Renal cortical epithelial cell (primary cell): ENCODE results near the gene PRKCG. TPM values are rescaled to one million over a fixed set of nuclear protein-coding genes. Genes with fewer than 3 reads are reported as not detected.
"Not testable (repeated sequence)": the region's sequence is repeated elsewhere in the genome, so short reads cannot be mapped to it uniquely, and the experiment has no call there.

Source experiments
- DNase-seq: peaks from one replicate; pipeline ENCODE4 v3.0.0-alpha.2; 2011; ENCODE audit warnings: low read depth
- total RNA-seq: library from RNA; depleted of rRNA; stranded (reverse); fragments of >200 nt; gene quantifications from 2 replicates; pipeline ENCODE4 v1.2.3, GENCODE V29; 2014

The PRKCG gene
- total RNA-seq, 1 donor from 2014 or later, result 0.15 TPM

DNA sequence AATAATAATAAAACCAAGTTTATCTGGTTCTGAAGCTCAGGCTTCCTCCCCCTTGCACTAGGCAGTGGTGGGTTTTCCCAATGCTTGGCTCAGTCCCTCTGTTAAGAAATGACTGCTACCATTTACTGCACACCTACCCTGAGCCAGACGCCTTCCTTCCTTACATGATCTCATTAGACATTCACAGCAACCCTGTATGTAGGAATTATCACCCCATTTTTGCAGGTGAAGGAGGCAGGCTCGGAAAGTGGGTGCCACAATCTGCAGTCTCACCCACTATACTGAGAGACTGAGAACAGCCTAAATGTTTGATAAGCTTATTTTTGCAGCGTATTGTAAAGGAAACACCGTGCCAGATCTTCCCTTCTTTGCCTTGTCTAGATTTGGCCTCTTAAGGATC, 62.4 kb downstream of the PRKCG start:
- DNase-seq, result no peak

GRCh38 chr19:53944933-53945332, 62.9 kb downstream of the PRKCG start:
- no peak for DNase-seq

GRCh38 chr19:53945441-53945840, 63.4 kb downstream of the PRKCG start:
- no peak for DNase-seq

DNA sequence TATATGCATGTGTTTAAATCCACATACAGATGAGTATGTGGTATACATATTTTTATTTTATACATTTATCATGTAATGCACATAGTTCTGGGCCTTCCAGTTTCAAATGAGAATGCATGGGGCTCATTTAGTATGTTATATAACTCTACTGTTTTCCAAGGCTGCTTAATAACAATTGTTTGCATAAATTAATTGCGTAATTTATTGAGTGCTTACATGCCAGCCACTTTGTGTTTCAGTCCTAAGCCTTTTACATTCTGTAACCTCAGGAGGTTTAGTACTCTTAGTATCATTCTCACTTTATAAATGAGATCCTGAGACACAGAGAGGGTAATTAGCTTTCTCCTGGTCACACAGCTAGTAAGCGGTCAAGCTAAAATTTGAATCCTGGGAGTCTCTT, 64.0 kb downstream of the PRKCG start:
- DNase-seq, result no peak

DNA sequence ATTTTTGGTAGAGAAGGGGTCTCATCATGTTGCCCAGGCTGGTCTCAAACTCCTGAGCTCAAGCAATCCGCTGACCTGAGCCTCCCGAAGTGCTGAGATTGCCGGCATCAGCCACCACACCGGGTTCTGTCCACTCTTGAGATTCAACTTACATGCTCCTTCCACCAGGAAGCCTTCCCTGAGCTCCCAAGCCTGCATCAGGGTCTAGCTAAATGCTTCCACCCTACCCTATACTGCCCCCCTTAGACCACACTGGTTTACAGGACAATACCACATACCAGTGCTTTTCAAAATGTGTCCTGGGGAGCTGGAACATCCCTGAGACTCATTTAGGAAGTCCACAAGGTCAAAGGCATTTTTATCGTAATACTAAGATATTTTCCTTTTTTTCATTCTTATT, 65.6 kb downstream of the PRKCG start:
- DNase-seq, result no peak

DNA sequence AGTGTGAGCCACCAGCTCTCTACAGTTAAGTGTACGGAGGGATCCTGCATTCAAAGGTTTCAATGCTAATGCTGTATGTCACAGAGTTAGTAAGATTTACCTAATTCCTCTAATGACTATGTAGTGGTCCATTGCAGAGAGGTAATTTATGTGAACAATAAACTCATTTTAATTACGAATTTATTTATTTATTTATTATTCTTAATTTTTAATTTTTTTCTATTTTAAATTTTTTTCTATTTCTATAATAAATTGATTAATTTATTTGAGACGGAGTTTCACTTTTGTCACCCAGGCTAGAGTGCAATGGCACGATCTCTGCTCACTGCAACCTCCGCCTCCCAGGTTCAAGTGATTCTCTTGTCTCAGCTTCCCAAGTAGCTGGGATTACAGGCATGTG, 66.6 kb downstream of the PRKCG start:
- not testable (repeated sequence) for DNase-seq

GRCh38 chr19:53951436-53951835, 69.4 kb downstream of the PRKCG start:
- no peak for DNase-seq

DNA sequence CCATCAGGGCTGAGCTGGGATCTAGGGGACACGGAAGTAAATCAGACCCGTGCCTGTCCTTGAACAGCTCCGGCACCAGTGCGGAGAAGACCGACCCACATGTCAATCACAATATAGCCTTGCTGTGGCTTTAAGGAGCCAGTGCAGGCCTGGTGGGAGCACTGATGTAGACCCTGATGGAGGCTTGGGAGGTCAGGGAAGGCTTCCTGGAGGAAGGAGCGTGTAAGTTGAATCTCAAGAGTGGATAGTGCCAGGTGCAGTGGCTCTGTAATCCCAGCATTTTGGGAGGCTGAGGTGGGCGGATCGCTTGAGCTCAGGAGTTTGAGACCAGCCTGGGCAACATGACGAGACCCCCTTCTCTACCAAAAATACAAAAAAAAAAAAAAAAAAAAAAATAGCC, 70.0 kb downstream of the PRKCG start:
- DNase-seq, result no peak

DNA sequence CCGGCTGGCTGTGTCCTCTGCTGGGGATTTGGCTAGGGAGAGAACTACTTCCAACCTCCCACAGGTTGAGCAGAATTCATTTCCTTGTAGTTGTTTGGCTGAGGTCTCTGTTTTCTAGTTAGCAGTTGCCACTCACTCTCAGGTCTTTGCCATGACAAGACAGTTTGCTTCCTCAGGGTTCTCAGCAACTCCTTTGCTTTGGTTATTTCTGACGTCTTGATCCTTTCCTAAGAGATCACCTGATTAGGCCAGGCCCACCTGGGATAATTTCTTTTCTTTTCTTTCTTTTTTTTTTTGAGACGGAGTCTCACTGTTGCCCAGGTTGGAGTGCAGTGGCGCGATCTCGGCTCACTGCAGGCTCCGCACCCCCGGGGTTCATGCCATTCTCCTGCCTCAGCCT, 71.4 kb downstream of the PRKCG start:
- DNase-seq, result no peak

Other genes with a start within 250 kb of the PRKCG start
- 0.05 TPM in 1 of 2 replicates, not detected in the other for gene NLRP12, start 57.9 kb upstream of the PRKCG start, total RNA-seq
- gene MYADM, start 14.3 kb upstream of the PRKCG start, total RNA-seq, result 10.1 and 26.4 TPM in 2 replicates
- gene CACNG7, start 27.1 kb downstream of the PRKCG start, total RNA-seq, result not detected in 2 replicates
- gene CACNG8, start 80.7 kb downstream of the PRKCG start, total RNA-seq, result 0.05 and 0.17 TPM in 2 replicates
- 0.17 and 0.55 TPM in 2 replicates for gene CACNG6, start 109.4 kb downstream of the PRKCG start, total RNA-seq
- gene VSTM1, start 181.7 kb downstream of the PRKCG start, total RNA-seq, result not detected in 2 replicates
- not detected in 2 replicates for gene TARM1, start 199.2 kb downstream of the PRKCG start, total RNA-seq
- 1.1 TPM in 1 of 2 replicates, not detected in the other for gene OSCAR, start 218.6 kb downstream of the PRKCG start, total RNA-seq
- gene NDUFA3, start 220.7 kb downstream of the PRKCG start, total RNA-seq, result 4.3 and 8.0 TPM in 2 replicates
- gene TFPT, start 233.5 kb downstream of the PRKCG start, total RNA-seq, result 13.8 and 23.1 TPM in 2 replicates
- gene PRPF31, start 233.6 kb downstream of the PRKCG start, total RNA-seq, result 70.8 and 90.6 TPM in 2 replicates